Mesendoderm (in vitro differentiated cells): ENCODE measurements around the gene SH3RF1.
"Not testable (repeated sequence)": the region's sequence is repeated elsewhere in the genome, so short reads cannot be mapped to it uniquely, and the experiment has no call there.

Source experiments
- DNase-seq: peaks from one replicate; pipeline ENCODE4 v3.0.0; 2013
- H2AK5ac ChIP-seq: 2 replicates; pipeline ENCODE4 v1.6.1; 2013; ENCODE audit warnings: low read length, inconsistent platforms
- H2BK120ac ChIP-seq: 2 replicates; pipeline ENCODE4 v1.6.1; 2013; ENCODE audit warnings: low read depth, mild to moderate bottlenecking, low read length, moderate library complexity, mixed read lengths
- H2BK15ac ChIP-seq: replicated peaks from 2 replicates; pipeline ENCODE4 v1.6.1; 2013; ENCODE audit warnings: low read depth, mild to moderate bottlenecking, moderate library complexity
- H2BK5ac ChIP-seq: 2 replicates; pipeline ENCODE4 v1.6.1; 2013; ENCODE audit warnings: low read length, inconsistent platforms
- H3K18ac ChIP-seq: 2 replicates; pipeline ENCODE4 v1.6.1; 2013; ENCODE audit warnings: mild to moderate bottlenecking, low read length, mixed read lengths
- H3K23ac ChIP-seq: one replicate; pipeline ENCODE4 v1.6.1; 2013; ENCODE audit warnings: low read length
- H3K27ac ChIP-seq: 2 replicates; pipeline ENCODE4 v1.5.1; 2013; ENCODE audit warnings: low read depth, mild to moderate bottlenecking, inconsistent platforms, low read length, moderate library complexity
- H3K27me3 ChIP-seq: 2 replicates; pipeline ENCODE4 v1.6.1; 2013; ENCODE audit warnings: low read length, control low read depth, mild to moderate bottlenecking, inconsistent platforms; ENCODE audit not compliant: insufficient read depth, poor library complexity
- H3K36me3 ChIP-seq: 2 replicates; pipeline ENCODE4 v1.6.1; 2013; ENCODE audit warnings: low read length, inconsistent platforms; ENCODE audit not compliant: control insufficient read depth, insufficient read depth
- H3K4ac ChIP-seq: one replicate; pipeline ENCODE4 v1.6.1; 2013; ENCODE audit warnings: low read depth, mild to moderate bottlenecking, low read length, moderate library complexity
- H3K4me1 ChIP-seq: 2 replicates; pipeline ENCODE4 v1.6.1; 2013; ENCODE audit warnings: low read depth, low read length, inconsistent platforms; ENCODE audit not compliant: control insufficient read depth
- H3K4me2 ChIP-seq: 2 replicates; pipeline ENCODE4 v1.6.1; 2013; ENCODE audit warnings: low read length
- H3K4me3 ChIP-seq: 2 replicates; pipeline ENCODE4 v1.5.1; 2013; ENCODE audit warnings: mild to moderate bottlenecking, low read length
- H3K56ac ChIP-seq: one replicate; pipeline ENCODE4 v1.6.1; 2013; ENCODE audit warnings: low read length
- H3K79me1 ChIP-seq: 2 replicates; pipeline ENCODE4 v1.6.1; 2013; ENCODE audit warnings: low read length, inconsistent platforms
- H3K79me2 ChIP-seq: 2 replicates; pipeline ENCODE4 v1.6.1; 2013; ENCODE audit warnings: mild to moderate bottlenecking, low read length; ENCODE audit not compliant: control insufficient read depth, insufficient read depth
- H3K9ac ChIP-seq: 2 replicates; pipeline ENCODE4 v1.6.1; 2013; ENCODE audit warnings: low read length, inconsistent platforms
- H4K5ac ChIP-seq: one replicate; pipeline ENCODE4 v1.6.1; 2013; ENCODE audit warnings: low read length
- H4K8ac ChIP-seq: one replicate; pipeline ENCODE4 v1.6.1; 2013; ENCODE audit warnings: low read depth, mild to moderate bottlenecking, control low read depth, low read length, moderate library complexity
- WGBS: extraction: QIAGEN DNeasy Blood & Tissue Kit; methylation state at CpG from one replicate; pipeline ENCODE4 v1.1.7; 2013; ENCODE audit warnings: low lambda C conversion rate, missing lambda C conversion rate; ENCODE audit not compliant: insufficient coverage; ENCODE audit errors: extremely low coverage; 5-methylcytosine and 5-hydroxymethylcytosine counted together

The SH3RF1 gene

DNA sequence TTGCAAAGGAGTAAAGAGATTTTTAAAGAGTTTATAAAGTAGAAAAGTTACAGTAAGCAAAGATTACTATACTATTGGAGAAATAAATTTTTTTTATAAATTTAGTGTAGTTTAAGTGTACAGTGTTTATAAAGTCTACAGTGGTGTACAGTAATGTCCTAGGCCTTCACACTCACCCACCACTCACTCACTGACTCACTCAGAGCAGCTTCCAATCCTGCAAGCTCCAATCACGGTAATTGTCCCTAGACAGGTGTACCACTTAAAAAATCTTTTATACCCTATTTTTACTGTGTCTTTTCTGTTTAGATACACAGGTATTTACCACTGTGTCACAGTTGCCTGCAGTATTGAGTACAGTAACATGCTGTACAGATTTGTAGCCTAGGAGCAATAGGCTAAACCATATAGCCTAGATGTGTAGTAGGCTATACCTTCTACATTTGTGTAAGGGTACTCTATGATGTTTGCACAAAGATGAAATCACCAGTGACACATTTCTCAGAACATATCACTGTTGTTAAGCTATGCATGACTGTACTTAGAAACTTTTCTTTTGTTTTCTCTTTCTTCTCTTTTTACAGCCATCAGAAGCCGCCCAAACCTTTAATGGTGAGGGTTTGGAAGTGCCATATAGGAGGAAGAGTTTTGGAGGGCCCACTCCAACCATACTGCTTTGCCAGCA is 11.8 kb upstream of the SH3RF1 start:
- Histone ChIP-seq H3K4ac (no peak overlapping the region), H3K79me2 (no peaks in the 10 kb centered on the region), H3K4me1 (no peaks in the 10 kb centered on the region), H3K79me1 (no peaks in the 10 kb centered on the region), H4K8ac (no peak overlapping the region), H3K56ac (no peak overlapping the region), H3K27me3 (no peaks in the 10 kb centered on the region), H2BK15ac (no peak overlapping the region), H2BK120ac (no peak overlapping the region), H3K23ac (no peak overlapping the region), H3K4me3 (no peak overlapping the region), H3K18ac (no peak overlapping the region), H3K36me3 (no peaks in the 10 kb centered on the region), H2AK5ac (no peak overlapping the region), H2BK5ac (no peak overlapping the region), H3K4me2 (no peak overlapping the region), H3K9ac (no peak overlapping the region), H4K5ac (no peak overlapping the region), H3K27ac (no peak overlapping the region)
- no peak for DNase-seq
- no CpG with 5 or more reads among the region's 2 CpGs for WGBS

GRCh38 chr4:169279108-169279507 is 8.4 kb upstream of the SH3RF1 start:
- H3K36me3 ChIP-seq: no peaks in the 10 kb centered on the region
- no peak for DNase-seq
- H3K18ac ChIP-seq: no peak overlapping the region
- H3K56ac ChIP-seq: no peak overlapping the region
- H4K8ac ChIP-seq: no peak overlapping the region
- no peak overlapping the region for H4K5ac ChIP-seq
- H2BK120ac ChIP-seq: no peak overlapping the region
- H3K27me3 ChIP-seq: no peaks in the 10 kb centered on the region
- H3K4me3 ChIP-seq: no peak overlapping the region
- H3K79me2 ChIP-seq: no peaks in the 10 kb centered on the region
- no peaks in the 10 kb centered on the region for H3K79me1 ChIP-seq
- H2BK15ac ChIP-seq: no peak overlapping the region
- no peak overlapping the region for H3K23ac ChIP-seq
- H3K4me1 ChIP-seq: peaks cover 3% of the 10 kb centered on the region
- no peak overlapping the region for H3K4me2 ChIP-seq
- no peak overlapping the region for H2BK5ac ChIP-seq
- no peak overlapping the region for H3K9ac ChIP-seq
- H3K27ac ChIP-seq: no peak overlapping the region
- H3K4ac ChIP-seq: no peak overlapping the region
- no peak overlapping the region for H2AK5ac ChIP-seq

DNA sequence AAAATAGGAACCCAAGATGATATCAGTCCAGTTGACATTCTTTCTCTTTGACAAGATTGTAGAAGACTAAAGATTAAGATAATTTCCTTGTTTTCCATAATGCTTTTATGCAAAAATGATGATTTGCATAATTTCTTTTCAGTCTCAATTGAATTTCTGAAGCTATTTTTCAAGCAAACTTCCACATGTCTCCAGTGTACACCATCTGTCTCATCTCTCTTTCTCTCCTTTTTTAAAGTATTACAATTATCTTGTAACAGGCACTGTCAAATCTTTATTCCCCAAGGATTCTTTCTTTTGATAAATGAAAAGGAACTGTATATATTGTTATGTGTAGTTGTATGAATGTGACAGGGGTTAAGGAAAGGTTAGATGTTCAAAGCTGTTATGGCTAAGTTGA is 7.9 kb upstream of the SH3RF1 start:
- Histone ChIP-seq H2AK5ac (no peak overlapping the region), H4K5ac (no peak overlapping the region), H3K4me1 (peaks cover 3% of the 10 kb centered on the region), H3K4me3 (no peak overlapping the region), H3K9ac (no peak overlapping the region), H3K27me3 (no peaks in the 10 kb centered on the region), H3K4ac (no peak overlapping the region), H2BK5ac (no peak overlapping the region), H2BK15ac (no peak overlapping the region), H3K56ac (no peak overlapping the region), H3K79me1 (no peaks in the 10 kb centered on the region), H3K4me2 (no peak overlapping the region), H3K36me3 (no peaks in the 10 kb centered on the region), H3K79me2 (no peaks in the 10 kb centered on the region), H3K27ac (no peak overlapping the region), H4K8ac (no peak overlapping the region), H3K23ac (no peak overlapping the region), H3K18ac (no peak overlapping the region), H2BK120ac (no peak overlapping the region)
- no peak for DNase-seq

DNA sequence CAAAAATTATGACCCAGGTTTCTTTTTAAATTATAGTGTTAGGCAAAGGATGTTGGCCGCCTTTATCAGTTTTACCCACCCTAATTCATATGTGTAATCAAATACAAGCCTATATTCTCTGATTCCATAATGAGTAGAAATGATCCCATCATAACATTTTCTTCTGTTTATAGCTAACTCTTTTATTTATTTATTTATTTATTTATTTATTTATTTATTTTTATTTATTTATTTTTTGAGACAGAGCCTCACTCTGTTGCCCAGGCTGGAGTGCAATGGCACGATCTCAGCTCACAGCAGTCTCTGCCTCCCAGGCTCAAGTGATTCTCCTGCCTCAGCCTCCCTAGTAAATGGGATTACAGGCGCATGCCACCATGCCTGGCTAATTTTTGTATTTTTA is 7.1 kb upstream of the SH3RF1 start:
- not testable (repeated sequence) for H2BK120ac ChIP-seq, DNase-seq, H3K4me1 ChIP-seq, H3K36me3 ChIP-seq, H3K27ac ChIP-seq, H2BK5ac ChIP-seq, H3K4ac ChIP-seq, H3K56ac ChIP-seq, H4K8ac ChIP-seq, H3K4me2 ChIP-seq, H3K4me3 ChIP-seq, H4K5ac ChIP-seq, H3K79me1 ChIP-seq, H3K23ac ChIP-seq, H3K9ac ChIP-seq, H2AK5ac ChIP-seq, H3K79me2 ChIP-seq, H3K18ac ChIP-seq, H2BK15ac ChIP-seq, H3K27me3 ChIP-seq
- no CpG with 5 or more reads among the region's 3 CpGs for WGBS

GRCh38 chr4:169275180-169275579 is 4.4 kb upstream of the SH3RF1 start:
- Histone ChIP-seq H2BK5ac (no peak overlapping the region), H3K79me2 (peaks cover 1% of the 10 kb centered on the region), H3K4me2 (no peak overlapping the region), H3K56ac (no peak overlapping the region), H4K5ac (no peak overlapping the region), H2BK15ac (no peak overlapping the region), H3K27ac (no peak overlapping the region), H3K23ac (no peak overlapping the region), H3K18ac (no peak overlapping the region), H2AK5ac (no peak overlapping the region), H3K4ac (no peak overlapping the region), H3K36me3 (no peaks in the 10 kb centered on the region), H3K9ac (no peak overlapping the region), H2BK120ac (no peak overlapping the region), H3K79me1 (no peaks in the 10 kb centered on the region), H3K4me3 (no peak overlapping the region), H3K27me3 (no peaks in the 10 kb centered on the region), H3K4me1 (peaks cover 3% of the 10 kb centered on the region), H4K8ac (no peak overlapping the region)
- DNase-seq: peak; percentile 67
- WGBS: no CpG with 5 or more reads among the region's 2 CpGs

GRCh38 chr4:169274033-169274432 is 3.3 kb upstream of the SH3RF1 start:
- no peak overlapping the region for H2AK5ac ChIP-seq
- no peak overlapping the region for H4K8ac ChIP-seq
- H4K5ac ChIP-seq: no peak overlapping the region
- H3K4me2 ChIP-seq: no peak overlapping the region
- H3K23ac ChIP-seq: no peak overlapping the region
- no peak overlapping the region for H3K18ac ChIP-seq
- H3K4me1 ChIP-seq: peaks cover 3% of the 10 kb centered on the region
- peaks cover 11% of the 10 kb centered on the region for H3K79me2 ChIP-seq
- H2BK15ac ChIP-seq: no peak overlapping the region
- no peak overlapping the region for H3K4me3 ChIP-seq
- H2BK5ac ChIP-seq: no peak overlapping the region
- H3K79me1 ChIP-seq: no peaks in the 10 kb centered on the region
- no CpG with 5 or more reads among the region's 3 CpGs for WGBS
- H3K27ac ChIP-seq: no peak overlapping the region
- H3K9ac ChIP-seq: no peak overlapping the region
- H3K56ac ChIP-seq: no peak overlapping the region
- no peak for DNase-seq
- H3K36me3 ChIP-seq: no peaks in the 10 kb centered on the region
- no peak overlapping the region for H2BK120ac ChIP-seq
- no peak overlapping the region for H3K4ac ChIP-seq
- no peaks in the 10 kb centered on the region for H3K27me3 ChIP-seq
